ENCODE data around the gene RNF182.

DNA sequence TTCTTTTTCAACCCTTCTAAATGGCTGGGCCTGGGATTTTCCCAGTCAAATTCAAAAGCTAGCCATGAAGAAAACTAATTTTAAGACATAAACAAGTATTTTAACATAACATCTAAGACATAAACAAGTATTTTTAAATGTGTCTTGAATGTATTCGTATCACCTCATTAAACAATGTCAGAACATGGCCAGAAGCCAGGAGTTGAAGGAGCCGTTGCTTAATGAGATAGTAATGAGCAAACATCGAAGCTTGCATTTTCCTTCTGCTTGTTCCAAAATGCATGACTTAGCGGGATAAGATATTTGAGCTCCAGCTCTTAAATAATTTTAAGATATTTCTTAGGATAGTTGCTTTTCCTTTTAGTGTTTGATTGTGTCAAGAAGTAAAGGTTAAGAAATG lies 4.2 kb upstream of the RNF182 start:
- TF ChIP-seq, protein P1, sequence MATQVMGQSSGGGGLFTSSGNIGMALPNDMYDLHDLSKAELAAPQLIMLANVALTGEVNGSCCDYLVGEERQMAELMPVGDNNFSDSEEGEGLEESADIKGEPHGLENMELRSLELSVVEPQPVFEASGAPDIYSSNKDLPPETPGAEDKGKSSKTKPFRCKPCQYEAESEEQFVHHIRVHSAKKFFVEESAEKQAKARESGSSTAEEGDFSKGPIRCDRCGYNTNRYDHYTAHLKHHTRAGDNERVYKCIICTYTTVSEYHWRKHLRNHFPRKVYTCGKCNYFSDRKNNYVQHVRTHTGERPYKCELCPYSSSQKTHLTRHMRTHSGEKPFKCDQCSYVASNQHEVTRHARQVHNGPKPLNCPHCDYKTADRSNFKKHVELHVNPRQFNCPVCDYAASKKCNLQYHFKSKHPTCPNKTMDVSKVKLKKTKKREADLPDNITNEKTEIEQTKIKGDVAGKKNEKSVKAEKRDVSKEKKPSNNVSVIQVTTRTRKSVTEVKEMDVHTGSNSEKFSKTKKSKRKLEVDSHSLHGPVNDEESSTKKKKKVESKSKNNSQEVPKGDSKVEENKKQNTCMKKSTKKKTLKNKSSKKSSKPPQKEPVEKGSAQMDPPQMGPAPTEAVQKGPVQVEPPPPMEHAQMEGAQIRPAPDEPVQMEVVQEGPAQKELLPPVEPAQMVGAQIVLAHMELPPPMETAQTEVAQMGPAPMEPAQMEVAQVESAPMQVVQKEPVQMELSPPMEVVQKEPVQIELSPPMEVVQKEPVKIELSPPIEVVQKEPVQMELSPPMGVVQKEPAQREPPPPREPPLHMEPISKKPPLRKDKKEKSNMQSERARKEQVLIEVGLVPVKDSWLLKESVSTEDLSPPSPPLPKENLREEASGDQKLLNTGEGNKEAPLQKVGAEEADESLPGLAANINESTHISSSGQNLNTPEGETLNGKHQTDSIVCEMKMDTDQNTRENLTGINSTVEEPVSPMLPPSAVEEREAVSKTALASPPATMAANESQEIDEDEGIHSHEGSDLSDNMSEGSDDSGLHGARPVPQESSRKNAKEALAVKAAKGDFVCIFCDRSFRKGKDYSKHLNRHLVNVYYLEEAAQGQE (IDR thresholded peaks at IDR 0.05; ENCODE audit: low read depth, low read length) = no peak
- TF ChIP-seq, protein P2, sequence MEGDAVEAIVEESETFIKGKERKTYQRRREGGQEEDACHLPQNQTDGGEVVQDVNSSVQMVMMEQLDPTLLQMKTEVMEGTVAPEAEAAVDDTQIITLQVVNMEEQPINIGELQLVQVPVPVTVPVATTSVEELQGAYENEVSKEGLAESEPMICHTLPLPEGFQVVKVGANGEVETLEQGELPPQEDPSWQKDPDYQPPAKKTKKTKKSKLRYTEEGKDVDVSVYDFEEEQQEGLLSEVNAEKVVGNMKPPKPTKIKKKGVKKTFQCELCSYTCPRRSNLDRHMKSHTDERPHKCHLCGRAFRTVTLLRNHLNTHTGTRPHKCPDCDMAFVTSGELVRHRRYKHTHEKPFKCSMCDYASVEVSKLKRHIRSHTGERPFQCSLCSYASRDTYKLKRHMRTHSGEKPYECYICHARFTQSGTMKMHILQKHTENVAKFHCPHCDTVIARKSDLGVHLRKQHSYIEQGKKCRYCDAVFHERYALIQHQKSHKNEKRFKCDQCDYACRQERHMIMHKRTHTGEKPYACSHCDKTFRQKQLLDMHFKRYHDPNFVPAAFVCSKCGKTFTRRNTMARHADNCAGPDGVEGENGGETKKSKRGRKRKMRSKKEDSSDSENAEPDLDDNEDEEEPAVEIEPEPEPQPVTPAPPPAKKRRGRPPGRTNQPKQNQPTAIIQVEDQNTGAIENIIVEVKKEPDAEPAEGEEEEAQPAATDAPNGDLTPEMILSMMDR (IDR thresholded peaks at IDR 0.05) = no peak
- TF ChIP-seq RAD21 (IDR thresholded peaks at IDR 0.05; ENCODE audit: low read length) (no peak), FOXM1 (IDR thresholded peaks at IDR 0.05; ENCODE audit: low read depth) (no peak), FOXJ3 (CRISPR knock-in tag; IDR thresholded peaks at IDR 0.05) (no peak), EP300 (IDR thresholded peaks at IDR 0.05; ENCODE audit: borderline replicate concordance in 1 of 2, low read depth in 1 of 2, low read length in 1 of 2) (no peak), TAF1 (IDR thresholded peaks at IDR 0.05; ENCODE audit: borderline replicate concordance, low read depth, low read length) (no peak), EZH2phosphoT487 (IDR thresholded peaks at IDR 0.05; ENCODE audit: borderline replicate concordance, low read depth) (no peak), CHD2 (IDR thresholded peaks at IDR 0.05; ENCODE audit: low read length, partially characterized antibody) (no peak), MXI1 (IDR thresholded peaks at IDR 0.05; ENCODE audit: low read depth, low read length) (no peak)
